HepG2 (cell line): ENCODE results near the gene TCF7L2. TPM values are rescaled to one million over a fixed set of nuclear protein-coding genes. Genes with fewer than 3 reads are reported as not detected.

Source experiments
- ATAC-seq: fragments of 200-7000 bp; cut with Tn5 transposase; 3 replicates; pipeline ENCODE4 v1.9.1; 2020; ENCODE audit warnings: mild to moderate bottlenecking, moderate library complexity
- BruUV-seq: library from RNA; stranded (reverse); fragments of 400-500 nt; replicated peaks from 2 replicates; lab custom pipeline; 2021; lab: Mats Ljungman, UMichigan
- CTCF ChIA-PET: fragments of 300-600 bp; formaldehyde crosslinking; extraction: SDS; loops from one replicate; lab custom pipeline; 2021; ENCODE audit warnings: low total read pairs, inconsistent platforms, low intra/inter-chr PET ratio; lab: Yijun Ruan, JAX
- POLR2A ChIA-PET: fragments of 350-600 bp; sonication (Branson Sonifier 250); formaldehyde crosslinking; loops from one replicate; lab custom pipeline; 2020; ENCODE audit warnings: antibody characterized with exemption, inconsistent platforms; lab: Yijun Ruan, JAX
- DNase-seq: peaks from one replicate; pipeline ENCODE4 v3.0.0-alpha.2; 2015; ENCODE audit warnings: low spot score
- FAIRE-seq: peaks from 3 replicates; lab custom pipeline; 2011; peaks lifted over from hg19 to GRCh38; lab: Jason Lieb, UNC
- H2AFZ ChIP-seq: one replicate; pipeline ENCODE4 v1.6.1; 2011; ENCODE audit warnings: low read length, inconsistent platforms
- H3K27ac ChIP-seq: fragments of 300-600 bp; 3 replicates; pipeline ENCODE4 v1.8.0; 2011; ENCODE audit warnings: mixed run types, mild to moderate bottlenecking, mixed read lengths, low read length, inconsistent platforms; ENCODE audit not compliant: insufficient read depth; ENCODE audit errors: extremely low read length
- H3K27me3 ChIP-seq, 2 experiments: fragments of 200-600 bp in 1 of 2; 2 replicates in 1 of 2; 3 replicates in 1 of 2; pipeline versions ENCODE4 v1.6.0 to v1.8.0; 2011; ENCODE audit warnings: low read length in 2 of 2, mild to moderate bottlenecking in 2 of 2, moderate library complexity in 2 of 2, inconsistent platforms in 1 of 2; ENCODE audit not compliant: insufficient read depth in 2 of 2, control insufficient read depth in 1 of 2
- H3K36me3 ChIP-seq, 2 experiments: fragments of 200-600 bp in 1 of 2; replicated peaks in 1 of 2; 2 replicates in 1 of 2; 3 replicates in 1 of 2; pipeline versions ENCODE4 v1.5.1 to v1.8.0; 2011; ENCODE audit warnings: low read length in 2 of 2, inconsistent platforms in 1 of 2; ENCODE audit not compliant: insufficient read depth in 2 of 2, control insufficient read depth in 1 of 2
- H3K4me1 ChIP-seq: 2 replicates; pipeline ENCODE4 v1.5.1; 2012; ENCODE audit warnings: low read length, inconsistent platforms; ENCODE audit not compliant: insufficient read depth
- H3K4me2 ChIP-seq: 2 replicates; pipeline ENCODE4 v1.6.0; 2011; ENCODE audit warnings: low read depth, low read length, inconsistent platforms
- H3K4me3 ChIP-seq, 3 experiments: fragments of 200-600 bp in 1 of 3; sonication (generic), shearing (Covaris generic) in 1 of 3; replicated peaks in 1 of 3; 2 replicates each; pipeline ENCODE4 v1.5.1; 2011 to 2016; ENCODE audit warnings: low read length in 3 of 3, inconsistent platforms in 2 of 3, low read depth in 2 of 3, mild to moderate bottlenecking in 2 of 3, control low read depth in 1 of 3, mixed read lengths in 1 of 3; ENCODE audit not compliant: insufficient read depth in 1 of 3
- H3K79me2 ChIP-seq: one replicate; pipeline ENCODE4 v1.6.1; 2011; ENCODE audit warnings: low read length, inconsistent platforms; ENCODE audit not compliant: insufficient read depth
- H3K9ac ChIP-seq: 2 replicates; pipeline ENCODE4 v1.6.0; 2011; ENCODE audit warnings: mild to moderate bottlenecking, low read depth, low read length, inconsistent platforms; ENCODE audit not compliant: insufficient read depth
- H3K9me3 ChIP-seq: 2 replicates; pipeline ENCODE4 v1.5.1; 2012; ENCODE audit warnings: mild to moderate bottlenecking, low read length
- H4K20me1 ChIP-seq: 2 replicates; pipeline ENCODE4 v1.6.0; 2011; ENCODE audit warnings: inconsistent platforms, mild to moderate bottlenecking, low read length, moderate library complexity; ENCODE audit not compliant: insufficient read depth
- FOSL2 ChIP-seq: sonication (generic); formaldehyde crosslinking; IDR thresholded peaks from 2 replicates; pipeline ENCODE4 v1.4.0; 2020; ENCODE audit warnings: missing genetic modification reagents
- HNRNPK ChIP-seq: fragments of 200-400 bp; formaldehyde crosslinking; IDR thresholded peaks from 2 replicates; pipeline ENCODE4 v1.6.1; 2018; ENCODE audit warnings: low read length, low read depth, moderate library complexity, mild to moderate bottlenecking; ENCODE audit not compliant: poor library complexity, severe bottlenecking
- JUNB ChIP-seq: sonication (generic); formaldehyde crosslinking; IDR thresholded peaks from 2 replicates; pipeline ENCODE4 v1.8.0; 2022; ENCODE audit warnings: missing genetic modification reagents, mild to moderate bottlenecking, borderline replicate concordance
- KDM2A ChIP-seq: sonication (generic); formaldehyde crosslinking; IDR thresholded peaks from 2 replicates; pipeline ENCODE4 v1.4.0; 2020; ENCODE audit warnings: low read depth, missing genetic modification reagents, borderline replicate concordance
- NR2F6 ChIP-seq, 2 experiments: IDR thresholded peaks; 2 replicates each; pipeline ENCODE4 v1.6.1; 2016; ENCODE audit warnings: antibody characterized with exemption in 1 of 2, mild to moderate bottlenecking in 1 of 2
- RAD21 ChIP-seq: fragments of 450-650 bp; formaldehyde crosslinking; IDR thresholded peaks from 2 replicates; pipeline ENCODE4 v1.5.0; 2020; ENCODE audit warnings: mild to moderate bottlenecking
- RBM39 ChIP-seq: fragments of 200-400 bp; formaldehyde crosslinking; IDR thresholded peaks from one replicate; pipeline ENCODE4 v1.6.1; 2018; ENCODE audit warnings: antibody characterized with exemption, mild to moderate bottlenecking, low read depth, low read length; ENCODE audit not compliant: poor library complexity, severe bottlenecking
- SNAI1 ChIP-seq: sonication (generic); formaldehyde crosslinking; IDR thresholded peaks from 2 replicates; pipeline ENCODE4 v1.5.0; 2020; ENCODE audit warnings: mild to moderate bottlenecking, missing genetic modification reagents, borderline replicate concordance
- ZNF143 ChIP-seq: sonication (generic); formaldehyde crosslinking; IDR thresholded peaks from 2 replicates; pipeline ENCODE4 v1.4.0; 2020; ENCODE audit warnings: missing genetic modification reagents
- ZNF354B ChIP-seq: sonication (generic); formaldehyde crosslinking; IDR thresholded peaks from 2 replicates; pipeline ENCODE4 v1.8.0; 2022; ENCODE audit warnings: mild to moderate bottlenecking, missing genetic modification reagents
- ZNF484 ChIP-seq: sonication (generic); formaldehyde crosslinking; IDR thresholded peaks from 2 replicates; pipeline ENCODE4 v1.5.1; 2020; ENCODE audit warnings: mild to moderate bottlenecking, low read depth, missing genetic modification reagents, borderline replicate concordance
- ZNF781 ChIP-seq: sonication (generic); formaldehyde crosslinking; IDR thresholded peaks from 2 replicates; pipeline ENCODE4 v1.5.1; 2020; ENCODE audit warnings: borderline replicate concordance, mild to moderate bottlenecking, missing genetic modification reagents; ENCODE audit errors: not compliant biosample characterization
- ZNF788 ChIP-seq: sonication (generic); formaldehyde crosslinking; IDR thresholded peaks from 2 replicates; pipeline ENCODE4 v1.5.0; 2020; ENCODE audit warnings: mild to moderate bottlenecking, missing genetic modification reagents, borderline replicate concordance
- WGBS: methylation state at CpG from one replicate; pipeline ENCODE4 v1.1.6; 2017; ENCODE audit warnings: low lambda C conversion rate; 5-methylcytosine and 5-hydroxymethylcytosine counted together
- in situ Hi-C: cut with HindIII; loops from 2 replicates; pipeline ENCODE4 v1.10.0; 2017; ENCODE audit warnings: low pct_unique_long_range_greater_than_20kb; ENCODE audit not compliant: extremely low pct_ligation_motif_present
- intact Hi-C: fragments of 100-400 bp; cut with micrococcal nuclease; formaldehyde crosslinking; loops from one replicate; pipeline ENCODE4 v1.10.0; 2022; ENCODE audit not compliant: unreplicated experiment
- polyA plus RNA-seq, 8 experiments: library from polyadenylated mRNA; depleted of rRNA in 3 of 8; stranded (reverse) in 7 of 8; unstranded in 1 of 8; fragments of >200 nt; fragmentation: Illumina TruSeq in 4 of 8; extraction: Trizol in 4 of 8; gene quantifications; 2 replicates each; pipeline versions ENCODE4 v1.2.1 to v1.2.3, GENCODE V29; 2011 to 2016; ENCODE audit warnings: low read depth in 4 of 8, missing spikeins in 1 of 8, mixed read lengths in 1 of 8; ENCODE audit not compliant: insufficient read depth in 1 of 8
- total RNA-seq, 5 experiments: library from RNA; depleted of rRNA; stranded (reverse); fragments of >200 nt; fragmentation: Illumina TruSeq; extraction: Trizol; gene quantifications; 2 replicates each; pipeline ENCODE4 v1.2.3, GENCODE V29; 2016; ENCODE audit warnings: low read depth in 1 of 5

Gene TCF7L2
- total and polyA plus RNA-seq, 2 of the 13 experiments (the other 11 are each of a cell fraction or from before 2014, with no cell fraction given), result 3.9 to 13.7 TPM

- no peaks in the 10 kb centered on the region for H3K79me2 ChIP-seq
- TF ChIP-seq RBM39 (no peak), KDM2A (no peak), ZNF484 (CRISPR knock-in tag) (no peak), ZNF781 (CRISPR knock-in tag) (no peak), ZNF788 (CRISPR knock-in tag) (no peak), FOSL2 (CRISPR knock-in tag) (0 out of 2 replicates have a peak, but pooled peaks have one; percentile 26)
- 34% methylated on average over 7 of the region's 7 CpGs for WGBS
- H3K27me3 ChIP-seq, result no peaks in the 10 kb centered on the region
- DNase-seq (no peak), ATAC-seq (no peak), FAIRE-seq (no peak)
- BruUV-seq, result no TSS peak
- H3K9ac ChIP-seq, result no peak overlapping the region
- H3K36me3 ChIP-seq, result no peaks in the 10 kb centered on the region
- H3K4me3 ChIP-seq, result no peak overlapping the region
- no peaks in the 10 kb centered on the region for H4K20me1 ChIP-seq
- no peak overlapping the region for H3K27ac ChIP-seq
- intact Hi-C loops, result no loop called here
- H3K9me3 ChIP-seq, result no peaks in the 10 kb centered on the region
- H2AFZ ChIP-seq, result no peak overlapping the region
- CTCF ChIA-PET, result no interaction called here
- H3K4me1 ChIP-seq, result peaks cover 28% of the 10 kb centered on the region
- POLR2A ChIA-PET, result interaction anchor here (1.4 kb wide), 1 partner anchor 21 kb away, joined by 3 read pairs; no protein-coding TSS in a partner anchor
- in situ Hi-C loops, result no loop called here
- 0 out of 2 replicates have a peak overlapping the region, but pooled peaks have one; percentile 1 for H3K4me2 ChIP-seq
Measured at GRCh38 chr10:112919721-112920120, 30.3 kb upstream of the TCF7L2 start.

DNA sequence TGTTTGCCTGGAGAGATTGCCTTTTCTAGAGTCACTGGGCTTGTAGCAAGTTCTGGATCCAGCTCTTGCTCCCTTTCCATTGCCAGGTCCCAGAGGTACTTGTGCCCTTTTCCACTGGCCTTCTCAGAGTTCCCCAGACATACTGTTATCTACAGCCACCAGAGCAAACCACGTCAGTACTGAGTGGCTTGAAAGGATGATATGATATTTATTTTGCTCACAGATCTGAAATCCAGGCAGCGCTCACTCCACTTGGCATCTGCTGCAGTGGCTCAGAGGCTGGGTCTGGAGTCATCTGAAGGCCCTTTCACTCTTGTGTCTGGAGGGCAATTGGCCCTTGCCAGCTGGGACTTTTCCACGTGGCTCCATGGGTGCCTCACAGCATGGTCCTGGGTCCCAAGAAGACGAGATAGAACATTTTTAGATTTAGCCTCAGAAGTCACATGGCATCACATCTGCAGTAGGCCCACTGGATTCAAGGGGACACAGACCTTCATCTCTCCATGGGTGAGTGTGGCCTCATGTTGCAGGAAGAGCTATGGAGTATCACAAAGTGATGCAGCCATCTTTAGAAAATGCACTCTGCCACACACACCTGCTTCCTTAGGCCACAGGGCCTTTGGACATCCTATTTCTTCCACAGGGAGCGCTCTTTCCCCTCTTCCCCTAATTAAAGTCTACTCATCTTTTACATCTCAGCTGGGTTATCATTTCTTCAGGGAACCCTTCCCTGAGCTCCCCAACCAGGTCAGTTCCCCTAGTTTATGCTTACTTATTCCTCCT, 22.9 kb upstream of the TCF7L2 start:
- POLR2A ChIA-PET, result interaction anchor here (0.9 to 1.2 kb wide), 2 partner anchors 8 to 28 kb away, joined by 3 read pairs; no protein-coding TSS in a partner anchor
- WGBS, result 67% methylated on average over 5 of the region's 5 CpGs

More for the DNA sequence above, 22.9 kb upstream of the TCF7L2 start:
- no peak overlapping the region for H2AFZ ChIP-seq
- DNase-seq, result no peak
- CTCF ChIA-PET, result no interaction called here
- no peaks in the 10 kb centered on the region for H4K20me1 ChIP-seq
- peaks cover 10% of the 10 kb centered on the region for H3K4me1 ChIP-seq
- TF ChIP-seq ZNF354B (CRISPR knock-in tag) (no peak), RAD21 (CRISPR knock-in tag) (no peak), ZNF143 (no peak), HNRNPK (no peak), SNAI1 (no peak), NR2F6 (IDR thresholded peaks at IDR 0.05) (no peak), NR2F6 (CRISPR knock-in tag; IDR thresholded peaks at IDR 0.05) (no peak), JUNB (no peak)
- TF ChIP-seq, all 625 proteins: peak for 0
- Histone ChIP-seq H3K9ac (no peak overlapping the region), H3K27ac (no peak overlapping the region), H3K27me3 (no peaks in the 10 kb centered on the region), H3K4me2 (no peak overlapping the region), H3K36me3 (no peaks in the 10 kb centered on the region), H3K79me2 (no peaks in the 10 kb centered on the region), H3K9me3 (no peaks in the 10 kb centered on the region), H3K4me3 (no peak overlapping the region)
- no TSS peak for BruUV-seq
- ATAC-seq (no peak), FAIRE-seq (no peak)
- intact Hi-C loops, result no loop called here
- in situ Hi-C loops, result no loop called here
